IPS-NIHi7 (cell line): Measurements from ENCODE around the gene PAX2.
A peak's percentile ranks its signal among the peaks of the same experiment; 100 is the strongest.

Experiments
- DNase-seq: peaks from one replicate; pipeline ENCODE4 v3.0.0; 2012; ENCODE audit warnings: mixed read lengths; ENCODE audit errors: extremely low spot score

PAX2 gene

GRCh38 chr10:100876585-100877460 lies 131.4 kb downstream of the PAX2 start:
- DNase-seq, result no peak

GRCh38 chr10:100877461-100877850 lies 132.1 kb downstream of the PAX2 start:
- DNase-seq, result no peak

- DNase-seq, result peak; percentile 90
These were observed 133.0 kb downstream of the PAX2 start for GRCh38 chr10:100878291-100878910.
